H1 (cell line): ENCODE results near the gene PLEK. TPM values are rescaled to one million over a fixed set of nuclear protein-coding genes. Genes with fewer than 3 reads are reported as not detected.

Source experiments
- CHD7 ChIP-seq: fragments of 300-600 bp; sonication (generic); IDR thresholded peaks from 2 replicates; pipeline ENCODE4 v1.7.1; 2012; ENCODE audit warnings: low read length, moderate library complexity, mild to moderate bottlenecking, inconsistent platforms; ENCODE audit not compliant: insufficient replicate concordance
- RAD21 ChIP-seq, 2 experiments: IDR thresholded peaks in 1 of 2; conservative IDR thresholded peaks in 1 of 2; 2 replicates each; pipeline ENCODE4 v1.6.1; 2011; ENCODE audit warnings: low read depth in 2 of 2, low read length in 2 of 2, improper control_type of control experiment in 1 of 2, inconsistent platforms in 1 of 2, mild to moderate bottlenecking in 1 of 2, moderate library complexity in 1 of 2
- polyA plus RNA-seq, 7 experiments: library from polyadenylated mRNA; depleted of rRNA in 3 of 7; stranded (reverse) in 5 of 7; unstranded in 2 of 7; fragments of >200 nt in 5 of 7; fragments of 200-250 nt in 2 of 7; gene quantifications; 1 replicate in 5 of 7; 2 replicates in 1 of 7; 4 replicates in 1 of 7; pipeline versions ENCODE4 v1.2.1 to v1.2.3, GENCODE V29; 2011 to 2013; ENCODE audit warnings: missing spikeins in 2 of 7, mixed read lengths in 2 of 7
- total RNA-seq: library from RNA; stranded (reverse); fragmentation: NEBNext Ultra II Directional; extraction: Animal tissue kit (Norgen Biotek cat#: 25700); gene quantifications from 2 replicates; pipeline ENCODE4 v1.2.1, GENCODE V29; 2021

Gene PLEK
- total and polyA plus RNA-seq, 2 of the 8 experiments (the other 6 are each of a cell fraction or from before 2014, with no cell fraction given): not detected

GRCh38 chr2:68429311-68429826 is 64.3 kb downstream of the PLEK start (continued):
- TF ChIP-seq CHD7: no peak
- no peak for TF ChIP-seq RAD21 (IDR thresholded peaks at IDR 0.05 in 1 of 2, conservative IDR thresholded peaks at IDR 0.05 in 1 of 2; ENCODE audit: low read depth in 2 of 2, low read length in 2 of 2)
